ENCODE results near the gene SALL4.

DNA sequence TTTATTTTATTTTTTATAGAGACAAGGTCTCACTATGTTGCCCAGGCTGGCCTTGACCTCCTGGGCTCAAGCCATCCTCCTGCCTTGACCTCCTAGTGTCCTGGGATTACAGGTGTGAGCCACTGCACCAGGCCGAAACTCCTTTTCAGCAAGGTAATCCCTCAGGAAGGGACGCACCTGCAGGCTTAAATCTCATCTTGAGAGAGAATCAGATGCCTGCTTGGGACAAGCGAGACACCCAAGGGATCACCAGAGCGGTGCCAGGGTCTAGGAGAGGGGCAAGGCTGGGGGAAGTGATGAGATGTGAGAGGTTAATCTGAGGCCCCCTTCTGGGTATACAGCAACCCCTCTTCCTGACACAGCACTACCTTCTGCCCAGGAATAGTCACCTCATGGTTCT is 30.1 kb downstream of the SALL4 start:
- TF ChIP-seq TEAD4 (IDR thresholded peaks at IDR 0.05; ENCODE audit: low read depth, low read length) (no peak), SP1 (IDR thresholded peaks at IDR 0.05; ENCODE audit: low read depth, low read length) (no peak), RNF2 (IDR thresholded peaks at IDR 0.05; ENCODE audit: borderline replicate concordance, low read depth, low read length, missing control alignments, poor library complexity, severe bottlenecking) (no peak), JUND (IDR thresholded peaks at IDR 0.05; ENCODE audit: low read length) (no peak), FOSL1 (IDR thresholded peaks at IDR 0.05; ENCODE audit: insufficient read depth, low read depth, low read length) (no peak)
- TF ChIP-seq, protein P1, sequence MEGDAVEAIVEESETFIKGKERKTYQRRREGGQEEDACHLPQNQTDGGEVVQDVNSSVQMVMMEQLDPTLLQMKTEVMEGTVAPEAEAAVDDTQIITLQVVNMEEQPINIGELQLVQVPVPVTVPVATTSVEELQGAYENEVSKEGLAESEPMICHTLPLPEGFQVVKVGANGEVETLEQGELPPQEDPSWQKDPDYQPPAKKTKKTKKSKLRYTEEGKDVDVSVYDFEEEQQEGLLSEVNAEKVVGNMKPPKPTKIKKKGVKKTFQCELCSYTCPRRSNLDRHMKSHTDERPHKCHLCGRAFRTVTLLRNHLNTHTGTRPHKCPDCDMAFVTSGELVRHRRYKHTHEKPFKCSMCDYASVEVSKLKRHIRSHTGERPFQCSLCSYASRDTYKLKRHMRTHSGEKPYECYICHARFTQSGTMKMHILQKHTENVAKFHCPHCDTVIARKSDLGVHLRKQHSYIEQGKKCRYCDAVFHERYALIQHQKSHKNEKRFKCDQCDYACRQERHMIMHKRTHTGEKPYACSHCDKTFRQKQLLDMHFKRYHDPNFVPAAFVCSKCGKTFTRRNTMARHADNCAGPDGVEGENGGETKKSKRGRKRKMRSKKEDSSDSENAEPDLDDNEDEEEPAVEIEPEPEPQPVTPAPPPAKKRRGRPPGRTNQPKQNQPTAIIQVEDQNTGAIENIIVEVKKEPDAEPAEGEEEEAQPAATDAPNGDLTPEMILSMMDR (IDR thresholded peaks at IDR 0.05; ENCODE audit: control extremely low read depth in 1 of 3, insufficient read depth in 1 of 3, low read depth in 1 of 3, low read length in 3 of 3) = no peak
